ENCODE results near the gene LAMB4.

LAMB4 gene

GRCh38 chr7:108137040-108137439 is 6.9 kb upstream of the LAMB4 start:
- no peak for DNase-seq (ENCODE audit: low read depth)
- TF ChIP-seq, protein P1, sequence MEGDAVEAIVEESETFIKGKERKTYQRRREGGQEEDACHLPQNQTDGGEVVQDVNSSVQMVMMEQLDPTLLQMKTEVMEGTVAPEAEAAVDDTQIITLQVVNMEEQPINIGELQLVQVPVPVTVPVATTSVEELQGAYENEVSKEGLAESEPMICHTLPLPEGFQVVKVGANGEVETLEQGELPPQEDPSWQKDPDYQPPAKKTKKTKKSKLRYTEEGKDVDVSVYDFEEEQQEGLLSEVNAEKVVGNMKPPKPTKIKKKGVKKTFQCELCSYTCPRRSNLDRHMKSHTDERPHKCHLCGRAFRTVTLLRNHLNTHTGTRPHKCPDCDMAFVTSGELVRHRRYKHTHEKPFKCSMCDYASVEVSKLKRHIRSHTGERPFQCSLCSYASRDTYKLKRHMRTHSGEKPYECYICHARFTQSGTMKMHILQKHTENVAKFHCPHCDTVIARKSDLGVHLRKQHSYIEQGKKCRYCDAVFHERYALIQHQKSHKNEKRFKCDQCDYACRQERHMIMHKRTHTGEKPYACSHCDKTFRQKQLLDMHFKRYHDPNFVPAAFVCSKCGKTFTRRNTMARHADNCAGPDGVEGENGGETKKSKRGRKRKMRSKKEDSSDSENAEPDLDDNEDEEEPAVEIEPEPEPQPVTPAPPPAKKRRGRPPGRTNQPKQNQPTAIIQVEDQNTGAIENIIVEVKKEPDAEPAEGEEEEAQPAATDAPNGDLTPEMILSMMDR (IDR thresholded peaks at IDR 0.05; ENCODE audit: control insufficient read depth, insufficient read depth, low read depth, low read length, missing control alignments): no peak
- H3K4me3 ChIP-seq (ENCODE audit: control insufficient read depth, low read depth, low read length): no peak overlapping the region

GRCh38 chr7:108136191-108136688 is 6.1 kb upstream of the LAMB4 start:
- TF ChIP-seq, protein P1 (IDR thresholded peaks at IDR 0.05; ENCODE audit: control insufficient read depth, insufficient read depth, low read depth, low read length, missing control alignments): no peak
- H3K4me3 ChIP-seq (ENCODE audit: control insufficient read depth, low read depth, low read length): no peak overlapping the region
- DNase-seq (ENCODE audit: low read depth): no peak

DNA sequence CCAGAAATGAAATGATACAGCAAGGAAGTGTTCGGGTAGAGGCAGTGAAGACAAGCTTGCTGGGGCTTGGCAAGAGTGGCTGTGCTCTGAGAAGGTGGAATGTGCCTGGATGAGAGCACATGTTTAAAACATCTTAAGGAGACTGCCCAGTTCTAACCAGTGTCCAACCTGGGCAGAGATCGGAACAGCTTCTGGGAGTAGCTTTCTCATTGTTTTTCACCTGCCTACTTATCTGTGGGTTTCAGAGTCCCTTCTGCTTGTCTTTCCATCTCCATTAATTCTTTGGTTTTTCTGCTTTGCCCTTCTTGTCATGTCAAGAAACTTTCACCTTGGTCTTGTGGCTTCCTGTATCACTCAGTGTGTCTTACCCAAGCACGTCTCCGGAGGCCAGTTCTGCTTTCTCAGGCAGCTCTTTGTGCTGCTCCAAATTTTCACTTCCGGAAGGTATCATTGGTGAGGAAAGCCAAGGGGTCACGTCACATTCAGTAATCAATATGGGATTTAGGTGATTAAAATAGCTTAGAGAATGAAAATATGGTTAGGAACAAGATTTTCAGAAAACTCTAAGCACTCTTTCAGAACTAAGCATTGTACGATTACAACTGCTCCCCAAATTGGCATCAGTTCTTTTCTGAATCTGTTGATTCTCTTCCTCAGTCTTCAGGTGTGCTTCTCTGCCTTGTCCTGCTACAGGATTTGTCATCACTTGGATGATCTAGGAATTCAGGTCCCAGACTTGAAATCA is 5.5 kb upstream of the LAMB4 start:
- no peak for DNase-seq (ENCODE audit: low read depth)
- no peak overlapping the region for H3K4me3 ChIP-seq (ENCODE audit: control insufficient read depth, low read depth, low read length)
- TF ChIP-seq, protein P1 (IDR thresholded peaks at IDR 0.05; ENCODE audit: control insufficient read depth, insufficient read depth, low read depth, low read length, missing control alignments): no peak

DNA sequence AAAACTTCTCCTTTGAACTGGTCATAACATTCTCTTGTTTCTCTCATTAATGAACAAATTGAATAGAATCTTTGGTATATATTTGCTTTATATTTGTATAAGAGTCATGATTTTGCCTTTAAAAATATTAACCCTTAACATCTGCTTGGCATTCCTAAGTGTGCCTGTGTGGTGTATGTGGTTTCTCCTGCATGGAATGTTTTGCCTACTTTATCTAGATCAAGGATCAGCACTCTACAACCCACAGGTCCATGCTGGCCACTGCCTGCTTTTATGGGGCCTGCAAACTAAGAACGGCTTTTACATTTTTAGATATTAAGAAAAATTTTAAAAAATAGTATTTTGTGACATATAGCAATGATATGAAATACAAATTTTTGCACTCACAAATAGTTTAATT is 4.3 kb upstream of the LAMB4 start:
- TF ChIP-seq, protein P1 (IDR thresholded peaks at IDR 0.05; ENCODE audit: control insufficient read depth, insufficient read depth, low read depth, low read length, missing control alignments): no peak
- no peak overlapping the region for H3K4me3 ChIP-seq (ENCODE audit: control insufficient read depth, low read depth, low read length)
- no peak for DNase-seq (ENCODE audit: low read depth)

GRCh38 chr7:108132551-108133265 is 2.5 kb upstream of the LAMB4 start:
- TF ChIP-seq, protein P1 (IDR thresholded peaks at IDR 0.05; ENCODE audit: control insufficient read depth, insufficient read depth, low read depth, low read length, missing control alignments): no peak
- H3K4me3 ChIP-seq (ENCODE audit: control insufficient read depth, low read depth, low read length): no peak overlapping the region
- DNase-seq (ENCODE audit: low read depth): no peak

DNA sequence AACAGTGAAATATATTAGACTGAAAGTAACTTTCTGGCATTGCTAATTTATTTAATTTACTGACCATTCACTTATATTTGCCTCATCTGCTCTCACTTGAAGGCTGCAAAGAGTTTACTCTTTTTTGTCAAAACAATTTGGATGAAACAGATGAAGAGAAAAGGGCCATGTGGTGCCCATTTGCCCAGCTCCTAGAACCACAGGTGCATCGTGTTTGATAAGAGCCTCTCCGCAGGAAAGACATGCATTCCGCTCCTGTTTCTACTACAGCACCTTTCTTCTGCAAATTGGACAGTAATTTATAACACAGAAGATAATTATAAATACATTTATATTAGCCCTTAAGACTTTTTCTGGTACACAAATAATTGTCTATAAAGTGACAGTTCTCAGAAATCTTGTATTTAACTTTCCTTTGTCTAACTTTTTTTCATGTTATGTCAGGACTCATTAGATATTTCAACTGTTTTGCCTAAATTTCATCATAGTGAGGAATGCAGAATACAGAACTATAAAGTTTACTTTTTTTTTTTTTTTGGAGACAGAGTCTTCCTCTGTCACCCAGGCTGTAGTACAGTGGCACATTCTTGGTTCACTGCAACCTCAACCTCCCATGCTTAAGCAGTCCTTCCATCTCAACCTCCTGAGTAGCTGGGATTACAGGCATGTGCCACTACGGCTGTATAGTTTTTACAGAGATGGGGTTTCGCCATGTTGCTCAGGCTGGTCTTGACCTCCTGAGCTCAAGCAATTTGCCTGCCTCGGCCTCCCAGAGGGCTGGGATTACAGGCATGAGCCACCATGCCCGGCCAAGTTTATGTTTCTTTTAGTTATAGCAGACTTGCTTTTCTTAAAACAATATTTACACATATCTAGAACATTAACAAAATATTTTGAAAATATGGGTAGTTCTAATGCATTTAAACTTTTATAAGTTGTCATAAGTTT is 869 bp downstream of the LAMB4 start:
- no peak for DNase-seq (ENCODE audit: low read depth)
- TF ChIP-seq, protein P1 (IDR thresholded peaks at IDR 0.05; ENCODE audit: control insufficient read depth, insufficient read depth, low read depth, low read length, missing control alignments): no peak
- H3K4me3 ChIP-seq (ENCODE audit: control insufficient read depth, low read depth, low read length): no peak overlapping the region

Data from AG09309 (cell line).